SK-N-MC (cell line): ENCODE data around the gene FAT4.

Experiments used
- DNase-seq: peaks from one replicate; pipeline ENCODE4 v3.0.0-alpha.2; 2011; ENCODE audit warnings: low read depth, low spot score
- H3K27ac ChIP-seq: fragments of 200-600 bp; sonication (generic); 2 replicates; pipeline ENCODE4 v1.5.1; 2016; ENCODE audit warnings: mixed run types
- H3K36me3 ChIP-seq: fragments of 200-600 bp; sonication (generic); 2 replicates; pipeline ENCODE4 v1.6.1; 2017; ENCODE audit warnings: antibody characterized with exemption, low read length, mixed read lengths; ENCODE audit not compliant: insufficient read depth
- H3K4me3 ChIP-seq: fragments of 200-600 bp; sonication (generic); 2 replicates; pipeline ENCODE4 v1.5.1; 2016
- H3K9ac ChIP-seq: fragments of 200-600 bp; sonication (generic); 2 replicates; pipeline ENCODE4 v1.8.0; 2017; ENCODE audit warnings: mixed run types, mixed read lengths; ENCODE audit not compliant: insufficient read length
- H3K9me3 ChIP-seq: fragments of 200-600 bp; sonication (generic); 2 replicates; pipeline ENCODE4 v1.6.1; 2017; ENCODE audit warnings: low read depth, mild to moderate bottlenecking, antibody characterized with exemption, low read length, moderate library complexity, mixed read lengths
- EZH2 ChIP-seq: fragments of 200-600 bp; sonication (generic); IDR thresholded peaks from one replicate; pipeline ENCODE4 v1.6.1; 2017; ENCODE audit warnings: antibody characterized with exemption
- FOXP2 ChIP-seq: optimal IDR thresholded peaks from 2 replicates; pipeline ENCODE3; 2011; ENCODE audit warnings: mild to moderate bottlenecking, moderate library complexity; ENCODE audit not compliant: insufficient read depth; ENCODE audit errors: extremely low read length, control extremely low read depth
- POLR2AphosphoS5 ChIP-seq: IDR thresholded peaks from 2 replicates; pipeline ENCODE4 v1.6.1; 2012; ENCODE audit warnings: mild to moderate bottlenecking, low read depth, low read length, borderline replicate concordance

FAT4 gene

GRCh38 chr4:125313989-125314667 lies 627 bp upstream of the FAT4 start:
- H3K9ac ChIP-seq, result peak overlapping the region; percentile 96
- peaks cover 37% of the 10 kb centered on the region for H3K36me3 ChIP-seq
- peak overlapping the region; percentile 89 for H3K4me3 ChIP-seq
- peak overlapping the region; percentile 96 for H3K27ac ChIP-seq
- DNase-seq, result peak; percentile 60
- H3K9me3 ChIP-seq, result peaks cover 4% of the 10 kb centered on the region
- TF ChIP-seq FOXP2, result no peak
- TF ChIP-seq POLR2AphosphoS5, result no peak

- no peak for DNase-seq
- H3K9ac ChIP-seq, result peak overlapping the region; percentile 96
- H3K27ac ChIP-seq, result peak overlapping the region; percentile 96
- TF ChIP-seq EZH2, result no peak
- peak overlapping the region; percentile 89 for H3K4me3 ChIP-seq
- peaks cover 51% of the 10 kb centered on the region for H3K36me3 ChIP-seq
- H3K9me3 ChIP-seq, result no peaks in the 10 kb centered on the region; the same call in 1 of the 2 replicates
Measured at GRCh38 chr4:125315576-125316400, 1.0 kb downstream of the FAT4 start.

- no peak for DNase-seq
- peak overlapping the region; percentile 96 for H3K9ac ChIP-seq
- H3K4me3 ChIP-seq, result peak overlapping the region; percentile 89
- no peaks in the 10 kb centered on the region; the same call in 1 of the 2 replicates for H3K9me3 ChIP-seq
- peaks cover 57% of the 10 kb centered on the region for H3K36me3 ChIP-seq
- peak overlapping the region; percentile 96 for H3K27ac ChIP-seq
- no peak for TF ChIP-seq FOXP2
- no peak for TF ChIP-seq EZH2
- TF ChIP-seq POLR2AphosphoS5, result no peak
Measured at GRCh38 chr4:125316401-125316790, 1.6 kb downstream of the FAT4 start.

- Histone ChIP-seq H3K27ac (peak overlapping the region; percentile 96; the same call in 1 of the 2 replicates), H3K9ac (peak overlapping the region; percentile 96), H3K9me3 (no peaks in the 10 kb centered on the region; the same call in 1 of the 2 replicates), H3K36me3 (peaks cover 62% of the 10 kb centered on the region), H3K4me3 (peak overlapping the region; percentile 89)
- DNase-seq, result no peak
- no peak for TF ChIP-seq POLR2AphosphoS5
- no peak for TF ChIP-seq FOXP2
- no peak for TF ChIP-seq EZH2
Measured at GRCh38 chr4:125316791-125317524, 2.2 kb downstream of the FAT4 start.

- H3K9me3 ChIP-seq, result no peaks in the 10 kb centered on the region
- no peak for TF ChIP-seq EZH2
- no peak for TF ChIP-seq FOXP2
- TF ChIP-seq POLR2AphosphoS5, result no peak
- H3K36me3 ChIP-seq, result peaks cover 66% of the 10 kb centered on the region
- no peak overlapping the region for H3K27ac ChIP-seq
- peak overlapping the region; percentile 89 for H3K4me3 ChIP-seq
- peak overlapping the region; percentile 96 for H3K9ac ChIP-seq
- no peak for DNase-seq
Measured at GRCh38 chr4:125317525-125317877, 2.7 kb downstream of the FAT4 start.

GRCh38 chr4:125319311-125319710 lies 4.6 kb downstream of the FAT4 start:
- peaks cover 74% of the 10 kb centered on the region for H3K36me3 ChIP-seq

GRCh38 chr4:125321709-125322365 lies 7.1 kb downstream of the FAT4 start:
- Histone ChIP-seq H3K9ac (peak overlapping the region; percentile 38), H3K36me3 (peaks cover 94% of the 10 kb centered on the region), H3K9me3 (no peaks in the 10 kb centered on the region; the same call in none of the 2 replicates), H3K27ac (peak overlapping the region; percentile 90), H3K4me3 (peak overlapping the region; percentile 89)
- TF ChIP-seq POLR2AphosphoS5, result peak; percentile 34; the same call in 1 of the 2 replicates
- no peak for TF ChIP-seq EZH2
- DNase-seq, result peak; percentile 63

More at GRCh38 chr4:125319311-125319710, 4.6 kb downstream of the FAT4 start:
- no peak for TF ChIP-seq FOXP2
- no peak for TF ChIP-seq POLR2AphosphoS5
- no peak for TF ChIP-seq EZH2
- peak overlapping the region; percentile 89 for H3K4me3 ChIP-seq
- H3K9me3 ChIP-seq, result no peaks in the 10 kb centered on the region; the same call in 1 of the 2 replicates
- 0 out of 2 replicates have a peak overlapping the region, but pooled peaks have one; percentile 90 for H3K27ac ChIP-seq
- no peak for DNase-seq
- H3K9ac ChIP-seq, result peak overlapping the region; percentile 96
